ENCODE data around the gene DNAJB7.

Gene DNAJB7

DNA sequence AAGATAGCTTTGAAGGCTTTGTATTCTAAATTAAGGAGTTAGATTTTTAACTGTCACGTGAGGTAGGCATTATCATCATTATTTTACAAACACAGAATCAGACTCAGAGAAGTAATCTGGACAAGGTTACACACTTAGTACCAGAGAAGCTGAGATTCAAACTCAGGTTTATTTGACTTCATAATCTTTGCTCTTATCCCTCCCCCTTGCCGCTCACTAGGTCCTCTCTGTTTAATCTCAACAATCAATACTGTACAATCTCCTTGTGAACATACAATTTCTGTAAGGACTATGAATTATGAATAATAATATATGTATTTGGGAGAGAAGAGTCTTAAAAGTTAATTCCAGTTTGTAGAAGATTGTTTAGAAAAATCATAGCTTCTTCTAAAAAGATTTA lies 5.2 kb upstream of the DNAJB7 start:
- no peaks in the 10 kb centered on the region for H3K79me2 ChIP-seq (ENCODE audit: insufficient read depth, low read length)
- no peaks in the 10 kb centered on the region for H3K36me3 ChIP-seq (ENCODE audit: insufficient read depth, low read length)
- H3F3A ChIP-seq (ENCODE audit: low read depth), result no peaks in the 10 kb centered on the region
- no peak overlapping the region for H3K4me3 ChIP-seq (ENCODE audit: low read length, poor library complexity, severe bottlenecking)
- no peaks in the 10 kb centered on the region for H3K9me2 ChIP-seq (replicated peaks; ENCODE audit: low read depth, low read length)
- H3K4me1 ChIP-seq (ENCODE audit: insufficient read depth, low read length, poor library complexity, severe bottlenecking), result peaks cover 7% of the 10 kb centered on the region
- no peak overlapping the region for H3K9ac ChIP-seq (ENCODE audit: low read depth, low read length, poor library complexity, severe bottlenecking)
- H4K20me1 ChIP-seq (ENCODE audit: insufficient read depth, low read length, poor library complexity, severe bottlenecking), result no peaks in the 10 kb centered on the region
- no peak overlapping the region for H2AFZ ChIP-seq (ENCODE audit: low read length)
- TF ChIP-seq EZH2phosphoT487 (IDR thresholded peaks at IDR 0.05; ENCODE audit: borderline replicate concordance), result no peak
- TF ChIP-seq, protein P1, sequence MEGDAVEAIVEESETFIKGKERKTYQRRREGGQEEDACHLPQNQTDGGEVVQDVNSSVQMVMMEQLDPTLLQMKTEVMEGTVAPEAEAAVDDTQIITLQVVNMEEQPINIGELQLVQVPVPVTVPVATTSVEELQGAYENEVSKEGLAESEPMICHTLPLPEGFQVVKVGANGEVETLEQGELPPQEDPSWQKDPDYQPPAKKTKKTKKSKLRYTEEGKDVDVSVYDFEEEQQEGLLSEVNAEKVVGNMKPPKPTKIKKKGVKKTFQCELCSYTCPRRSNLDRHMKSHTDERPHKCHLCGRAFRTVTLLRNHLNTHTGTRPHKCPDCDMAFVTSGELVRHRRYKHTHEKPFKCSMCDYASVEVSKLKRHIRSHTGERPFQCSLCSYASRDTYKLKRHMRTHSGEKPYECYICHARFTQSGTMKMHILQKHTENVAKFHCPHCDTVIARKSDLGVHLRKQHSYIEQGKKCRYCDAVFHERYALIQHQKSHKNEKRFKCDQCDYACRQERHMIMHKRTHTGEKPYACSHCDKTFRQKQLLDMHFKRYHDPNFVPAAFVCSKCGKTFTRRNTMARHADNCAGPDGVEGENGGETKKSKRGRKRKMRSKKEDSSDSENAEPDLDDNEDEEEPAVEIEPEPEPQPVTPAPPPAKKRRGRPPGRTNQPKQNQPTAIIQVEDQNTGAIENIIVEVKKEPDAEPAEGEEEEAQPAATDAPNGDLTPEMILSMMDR (conservative IDR thresholded peaks at IDR 0.05; ENCODE audit: low read length), result no peak
- no peaks in the 10 kb centered on the region for H3K27me3 ChIP-seq (ENCODE audit: insufficient read depth, low read length, poor library complexity, severe bottlenecking)
- H3K9me3 ChIP-seq (ENCODE audit: insufficient read depth, low read depth, low read length), result no peaks in the 10 kb centered on the region
- no peak overlapping the region for H3K4me2 ChIP-seq (ENCODE audit: low read depth, low read length, poor library complexity, severe bottlenecking)

- no peak overlapping the region for H3K9ac ChIP-seq (ENCODE audit: low read depth, low read length, poor library complexity, severe bottlenecking)
- H3K79me2 ChIP-seq (ENCODE audit: insufficient read depth, low read length), result peaks cover 28% of the 10 kb centered on the region
- H3K9me2 ChIP-seq (replicated peaks; ENCODE audit: low read depth, low read length), result no peaks in the 10 kb centered on the region
- H3K27me3 ChIP-seq (ENCODE audit: insufficient read depth, low read length, poor library complexity, severe bottlenecking), result no peaks in the 10 kb centered on the region
- H3K36me3 ChIP-seq (ENCODE audit: insufficient read depth, low read length), result no peaks in the 10 kb centered on the region
- no peak overlapping the region for H3K4me3 ChIP-seq (ENCODE audit: low read length, poor library complexity, severe bottlenecking)
- H3F3A ChIP-seq (ENCODE audit: low read depth), result no peaks in the 10 kb centered on the region
- peaks cover 18% of the 10 kb centered on the region for H3K4me1 ChIP-seq (ENCODE audit: insufficient read depth, low read length, poor library complexity, severe bottlenecking)
- no peak overlapping the region for H2AFZ ChIP-seq (ENCODE audit: low read length)
- no peak overlapping the region for H3K4me2 ChIP-seq (ENCODE audit: low read depth, low read length, poor library complexity, severe bottlenecking)
- TF ChIP-seq EZH2phosphoT487 (IDR thresholded peaks at IDR 0.05; ENCODE audit: borderline replicate concordance), result no peak
- TF ChIP-seq, protein P1 (conservative IDR thresholded peaks at IDR 0.05; ENCODE audit: low read length), result no peak
- H4K20me1 ChIP-seq (ENCODE audit: insufficient read depth, low read length, poor library complexity, severe bottlenecking), result peaks cover 2% of the 10 kb centered on the region
- no peaks in the 10 kb centered on the region for H3K9me3 ChIP-seq (ENCODE audit: insufficient read depth, low read depth, low read length)
Observed at GRCh38 chr22:40862537-40862936, 624 bp upstream of the DNAJB7 start.

DNA sequence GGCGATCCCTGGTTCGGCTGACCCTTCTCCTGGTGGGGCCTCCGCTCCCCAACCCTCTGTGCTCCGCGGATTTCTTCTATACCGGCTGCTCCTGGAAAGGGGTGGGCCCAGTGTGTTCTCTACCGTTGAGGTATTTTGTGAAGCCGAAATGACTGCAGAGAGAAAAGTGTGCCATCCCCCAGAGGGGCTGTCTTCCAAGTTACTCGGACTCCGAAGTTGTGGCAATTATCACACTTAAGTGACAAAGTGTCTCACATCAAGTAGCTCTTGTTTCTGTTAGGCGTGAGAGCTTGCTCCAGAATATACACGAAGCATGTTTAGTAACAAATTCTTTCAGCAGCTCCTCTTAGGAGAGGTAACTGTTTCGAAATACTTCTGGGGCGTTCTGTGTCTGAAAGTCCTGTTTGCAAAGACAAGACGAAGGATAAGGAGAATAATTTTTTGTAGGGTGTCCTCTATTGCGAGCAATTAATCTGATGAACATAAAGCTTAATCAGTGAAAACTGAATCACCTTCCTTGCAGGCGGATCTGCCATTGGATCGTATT lies 4.5 kb downstream of the DNAJB7 start:
- Histone ChIP-seq H3K79me2 (ENCODE audit: insufficient read depth, low read length) (peaks cover 75% of the 10 kb centered on the region), H4K20me1 (ENCODE audit: insufficient read depth, low read length, poor library complexity, severe bottlenecking) (peaks cover 44% of the 10 kb centered on the region), H3K4me3 (ENCODE audit: low read length, poor library complexity, severe bottlenecking) (peak overlapping the region; percentile 99), H3K9ac (ENCODE audit: low read depth, low read length, poor library complexity, severe bottlenecking) (peak overlapping the region; percentile 95), H3K4me2 (ENCODE audit: low read depth, low read length, poor library complexity, severe bottlenecking) (peak overlapping the region; percentile 92), H3K4me1 (ENCODE audit: insufficient read depth, low read length, poor library complexity, severe bottlenecking) (peaks cover 46% of the 10 kb centered on the region), H3K9me2 (replicated peaks; ENCODE audit: low read depth, low read length) (no peaks in the 10 kb centered on the region), H3F3A (ENCODE audit: low read depth) (0 out of 2 replicates have a peak, but pooled peaks cover 2% of the 10 kb centered on the region), H3K36me3 (ENCODE audit: insufficient read depth, low read length) (no peaks in the 10 kb centered on the region), H2AFZ (ENCODE audit: low read length) (peak overlapping the region; percentile 93), H3K27me3 (ENCODE audit: insufficient read depth, low read length, poor library complexity, severe bottlenecking) (no peaks in the 10 kb centered on the region), H3K9me3 (ENCODE audit: insufficient read depth, low read depth, low read length) (no peaks in the 10 kb centered on the region)
- TF ChIP-seq EZH2phosphoT487 (IDR thresholded peaks at IDR 0.05; ENCODE audit: borderline replicate concordance), result no peak
- TF ChIP-seq, protein P1 (conservative IDR thresholded peaks at IDR 0.05; ENCODE audit: low read length), result no peak

All from Loucy (cell line).